Keratinocyte (primary cell): ENCODE measurements around the gene LRWD1. TPM values are rescaled to one million over a fixed set of nuclear protein-coding genes. Genes with fewer than 3 reads are reported as not detected.

Experiments used
- DNase-seq: peaks from one replicate; pipeline ENCODE4 v3.0.0-alpha.2; 2011; ENCODE audit warnings: low read depth, missing footprints, low spot score
- FAIRE-seq: peaks from 2 replicates; lab custom pipeline; 2011; peaks lifted over from hg19 to GRCh38; lab: Jason Lieb, UNC
- H2AFZ ChIP-seq: 2 replicates; pipeline ENCODE4 v1.6.0; 2012; ENCODE audit warnings: low read length, control low read depth, inconsistent platforms; ENCODE audit not compliant: control insufficient read depth
- H3K27ac ChIP-seq: 2 replicates; pipeline ENCODE4 v1.5.1; 2011; ENCODE audit warnings: low read length; ENCODE audit not compliant: control insufficient read depth, insufficient read depth
- H3K27me3 ChIP-seq: 3 replicates; pipeline ENCODE4 v1.6.0; 2011; ENCODE audit warnings: low read length; ENCODE audit not compliant: control insufficient read depth, insufficient read depth; ENCODE audit errors: extremely low read depth
- H3K36me3 ChIP-seq, 2 experiments: 2 replicates in 1 of 2; 3 replicates in 1 of 2; pipeline ENCODE4 v1.5.1; 2011; ENCODE audit warnings: low read length in 2 of 2, mild to moderate bottlenecking in 1 of 2; ENCODE audit not compliant: control insufficient read depth in 2 of 2, insufficient read depth in 2 of 2; ENCODE audit errors: extremely low read depth in 1 of 2
- H3K4me1 ChIP-seq: 3 replicates; pipeline ENCODE4 v1.5.1; 2011; ENCODE audit warnings: low read length; ENCODE audit not compliant: control insufficient read depth, insufficient read depth; ENCODE audit errors: extremely low read depth
- H3K4me2 ChIP-seq: 3 replicates; pipeline ENCODE4 v1.6.0; 2011; ENCODE audit warnings: low read depth, low read length; ENCODE audit not compliant: control insufficient read depth, insufficient read depth; ENCODE audit errors: extremely low read depth
- H3K4me3 ChIP-seq, 3 experiments: fragments of 200-600 bp in 1 of 3; sonication (generic) in 1 of 3; 2 replicates in 2 of 3; 3 replicates in 1 of 3; pipeline ENCODE4 v1.5.1; 2011 to 2016; ENCODE audit warnings: low read length in 3 of 3, mild to moderate bottlenecking in 3 of 3, control low read depth in 2 of 3, inconsistent platforms in 1 of 3, low read depth in 1 of 3, mixed read lengths in 1 of 3, mixed run types in 1 of 3, moderate library complexity in 1 of 3; ENCODE audit not compliant: control insufficient read depth in 2 of 3, insufficient read depth in 2 of 3; ENCODE audit errors: extremely low read depth in 1 of 3
- H3K79me2 ChIP-seq: 2 replicates; pipeline ENCODE4 v1.6.0; 2012; ENCODE audit warnings: low read length; ENCODE audit not compliant: control insufficient read depth, insufficient read depth
- H3K9ac ChIP-seq: 3 replicates; pipeline ENCODE4 v1.6.0; 2011; ENCODE audit warnings: low read length; ENCODE audit not compliant: control insufficient read depth, insufficient read depth; ENCODE audit errors: extremely low read depth
- H3K9me1 ChIP-seq: 3 replicates; pipeline ENCODE4 v1.6.0; 2011; ENCODE audit warnings: low read length; ENCODE audit not compliant: control insufficient read depth, insufficient read depth; ENCODE audit errors: extremely low read depth
- H3K9me3 ChIP-seq: 2 replicates; pipeline ENCODE4 v1.5.1; 2012; ENCODE audit warnings: low read depth, low read length; ENCODE audit not compliant: control insufficient read depth
- H4K20me1 ChIP-seq: 3 replicates; pipeline ENCODE4 v1.6.0; 2011; ENCODE audit warnings: low read length; ENCODE audit not compliant: control insufficient read depth, insufficient read depth; ENCODE audit errors: extremely low read depth
- EZH2 ChIP-seq: IDR thresholded peaks from one replicate; pipeline ENCODE4 v1.6.1; 2012; ENCODE audit warnings: inconsistent platforms, mild to moderate bottlenecking, low read length, moderate library complexity
- dilution Hi-C: fragments of 300-500 bp; cut with MboI; formaldehyde crosslinking; loops from one replicate; pipeline ENCODE4 v1.7.0; 2020; ENCODE audit warnings: low sequenced_read_pairs; ENCODE audit not compliant: extremely low pct_ligation_motif_present
- polyA plus RNA-seq, 5 experiments: library from polyadenylated mRNA; depleted of rRNA in 3 of 5; stranded (reverse) in 3 of 5; stranded (forward) in 1 of 5; unstranded in 1 of 5; fragments of >200 nt; gene quantifications; 1 replicate in 1 of 5; 2 replicates in 3 of 5; 3 replicates in 1 of 5; pipeline versions ENCODE4 v1.2.1 to v1.2.3, GENCODE V29; 2011 to 2012; ENCODE audit warnings: missing spikeins in 2 of 5, low read depth in 1 of 5, low replicate concordance in 1 of 5
- TF ChIP-seq, protein P1 (sequence below), 3 experiments: IDR thresholded peaks in 1 of 3; conservative IDR thresholded peaks in 1 of 3; optimal IDR thresholded peaks in 1 of 3; 2 replicates in 2 of 3; 3 replicates in 1 of 3; pipeline versions ENCODE3 to v1.5.1; 2011; ENCODE audit warnings: low read length in 3 of 3, mild to moderate bottlenecking in 3 of 3, moderate library complexity in 2 of 3, control low read depth in 1 of 3, inconsistent platforms in 1 of 3; ENCODE audit not compliant: insufficient read depth in 2 of 3; ENCODE audit errors: extremely low read depth in 1 of 3

LRWD1 gene
- polyA plus RNA-seq, 1 donor (not counting 4 experiments of a cell fraction or from before 2014, with no cell fraction given) = 11.3 TPM

DNA sequence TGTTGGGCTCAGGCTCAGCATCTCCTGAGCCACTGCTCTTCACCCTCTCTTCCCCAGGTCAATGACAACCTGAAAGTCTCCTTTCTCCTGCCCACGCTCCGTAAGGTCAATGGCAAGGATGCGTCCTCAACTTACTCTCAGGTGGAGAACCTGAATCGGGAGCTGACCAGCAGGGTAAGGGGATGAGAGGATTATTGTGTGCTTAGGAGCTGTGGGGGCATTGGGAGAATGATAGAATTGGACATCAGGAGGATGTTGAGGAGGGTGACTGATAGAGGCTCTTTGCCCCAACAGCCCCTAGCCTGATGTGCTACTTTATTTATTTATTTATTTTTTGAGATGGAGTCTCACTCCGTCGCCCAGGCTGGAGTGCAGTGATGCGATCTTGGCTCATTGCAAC, 1.3 kb downstream of the LRWD1 start:
- Histone ChIP-seq H3K4me1 (peaks cover 14% of the 10 kb centered on the region), H3K36me3 (peaks cover 0 to 3% of the 10 kb centered on the region in 2 experiments), H4K20me1 (no peaks in the 10 kb centered on the region), H3K9me1 (no peaks in the 10 kb centered on the region), H3K4me2 (peak overlapping the region; percentile 92), H3K4me3 (peak overlapping the region; percentile 26 to 100 (median 100)), H3K9me3 (no peaks in the 10 kb centered on the region), H3K27ac (no peak overlapping the region), H3K9ac (peak overlapping the region; percentile 82), H3K27me3 (no peaks in the 10 kb centered on the region), H3K79me2 (peaks cover 16% of the 10 kb centered on the region), H2AFZ (no peak overlapping the region)
- no peak for FAIRE-seq
- dilution Hi-C loops = no loop called here
- DNase-seq = no peak
- TF ChIP-seq, protein P1, sequence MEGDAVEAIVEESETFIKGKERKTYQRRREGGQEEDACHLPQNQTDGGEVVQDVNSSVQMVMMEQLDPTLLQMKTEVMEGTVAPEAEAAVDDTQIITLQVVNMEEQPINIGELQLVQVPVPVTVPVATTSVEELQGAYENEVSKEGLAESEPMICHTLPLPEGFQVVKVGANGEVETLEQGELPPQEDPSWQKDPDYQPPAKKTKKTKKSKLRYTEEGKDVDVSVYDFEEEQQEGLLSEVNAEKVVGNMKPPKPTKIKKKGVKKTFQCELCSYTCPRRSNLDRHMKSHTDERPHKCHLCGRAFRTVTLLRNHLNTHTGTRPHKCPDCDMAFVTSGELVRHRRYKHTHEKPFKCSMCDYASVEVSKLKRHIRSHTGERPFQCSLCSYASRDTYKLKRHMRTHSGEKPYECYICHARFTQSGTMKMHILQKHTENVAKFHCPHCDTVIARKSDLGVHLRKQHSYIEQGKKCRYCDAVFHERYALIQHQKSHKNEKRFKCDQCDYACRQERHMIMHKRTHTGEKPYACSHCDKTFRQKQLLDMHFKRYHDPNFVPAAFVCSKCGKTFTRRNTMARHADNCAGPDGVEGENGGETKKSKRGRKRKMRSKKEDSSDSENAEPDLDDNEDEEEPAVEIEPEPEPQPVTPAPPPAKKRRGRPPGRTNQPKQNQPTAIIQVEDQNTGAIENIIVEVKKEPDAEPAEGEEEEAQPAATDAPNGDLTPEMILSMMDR (optimal IDR thresholded peaks at IDR 0.05 in 1 of 3, IDR thresholded peaks at IDR 0.05 in 1 of 3, conservative IDR thresholded peaks at IDR 0.05 in 1 of 3; ENCODE audit: extremely low read depth in 1 of 3, insufficient read depth in 2 of 3, low read length in 3 of 3) = no peak
- no peak for TF ChIP-seq EZH2

DNA sequence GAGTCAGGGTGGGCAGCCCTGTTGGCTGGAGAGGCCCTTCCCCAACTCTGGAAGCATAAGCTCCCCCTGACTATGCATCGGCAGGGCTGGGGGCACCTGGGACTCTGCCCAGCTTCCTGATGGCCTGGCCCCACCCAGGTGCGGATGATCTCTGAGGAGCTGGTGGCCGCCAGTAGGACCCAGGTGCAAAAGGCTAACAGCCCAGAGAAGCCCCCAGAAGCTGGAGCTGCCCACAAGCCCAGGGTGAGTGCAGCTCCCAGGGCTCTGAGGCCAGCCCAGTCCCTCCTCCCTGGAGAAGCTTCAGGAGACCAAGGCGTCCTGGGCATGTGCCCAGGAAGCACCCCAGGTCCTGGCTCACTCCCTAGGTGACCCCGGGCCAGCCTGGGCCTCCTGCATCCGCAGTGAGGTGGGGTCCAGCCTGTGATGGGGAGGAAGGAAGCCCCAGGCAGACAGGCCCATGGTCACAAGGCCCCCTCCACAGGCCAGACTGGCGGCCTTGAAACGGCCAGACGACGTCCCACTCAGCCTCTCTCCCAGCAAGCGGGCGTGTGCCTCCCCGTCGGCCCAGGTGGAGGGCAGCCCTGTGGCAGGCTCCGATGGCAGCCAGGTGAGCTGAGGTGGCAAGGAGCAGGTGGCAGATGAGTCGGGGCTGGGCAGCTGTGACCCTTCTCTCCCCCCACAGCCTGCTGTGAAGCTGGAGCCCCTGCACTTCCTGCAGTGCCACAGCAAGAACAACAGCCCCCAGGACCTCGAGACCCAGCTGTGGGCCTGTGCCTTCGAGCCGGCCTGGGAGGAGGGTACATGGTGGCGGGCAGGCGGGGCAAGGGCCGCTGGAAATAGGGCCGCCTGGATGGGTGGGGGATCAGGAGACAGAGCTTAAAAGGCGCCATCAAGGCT, 3.0 kb downstream of the LRWD1 start:
- Histone ChIP-seq H3K9me3 (no peaks in the 10 kb centered on the region), H3K4me2 (no peak overlapping the region), H3K9me1 (no peaks in the 10 kb centered on the region), H3K9ac (no peak overlapping the region), H3K4me3 (no peak overlapping the region), H3K36me3 (peaks cover 5 to 8% of the 10 kb centered on the region in 2 experiments), H4K20me1 (no peaks in the 10 kb centered on the region), H3K4me1 (peaks cover 14% of the 10 kb centered on the region), H3K27ac (no peak overlapping the region), H3K79me2 (peaks cover 16% of the 10 kb centered on the region), H3K27me3 (no peaks in the 10 kb centered on the region), H2AFZ (no peak overlapping the region)
- FAIRE-seq (no peak), DNase-seq (no peak)
- dilution Hi-C loops = no loop called here
- TF ChIP-seq, protein P1 (optimal IDR thresholded peaks at IDR 0.05 in 1 of 3, IDR thresholded peaks at IDR 0.05 in 1 of 3, conservative IDR thresholded peaks at IDR 0.05 in 1 of 3; ENCODE audit: extremely low read depth in 1 of 3, insufficient read depth in 2 of 3, low read length in 3 of 3) = no peak
- no peak for TF ChIP-seq EZH2
